K562 (cell line): Measurements from ENCODE around the gene BRWD1. TPM values are rescaled to one million over a fixed set of nuclear protein-coding genes. Genes with fewer than 3 reads are reported as not detected.

Experiments used
- ATF3 ChIP-seq, 2 experiments: fragments of 450-650 bp in 1 of 2; sonication (generic) in 1 of 2; formaldehyde crosslinking in 1 of 2; IDR thresholded peaks in 1 of 2; conservative IDR thresholded peaks in 1 of 2; 2 replicates each; pipeline versions ENCODE4 v1.6.1 to v1.8.1; 2016 to 2023; ENCODE audit warnings: mild to moderate bottlenecking in 2 of 2, moderate library complexity in 2 of 2, inconsistent platforms in 1 of 2, missing genetic modification reagents in 1 of 2
- BRCA1 ChIP-seq, 2 experiments: fragments of 450-650 bp in 1 of 2; sonication (generic) in 1 of 2; formaldehyde crosslinking in 1 of 2; IDR thresholded peaks; 2 replicates each; pipeline versions ENCODE4 v1.5.0 to v1.6.1; 2017 to 2020; ENCODE audit warnings: mild to moderate bottlenecking in 1 of 2, missing genetic modification reagents in 1 of 2
- CEBPB ChIP-seq: fragments of 450-650 bp; IDR thresholded peaks from 2 replicates; pipeline ENCODE4 v1.6.1; 2016; ENCODE audit warnings: missing genetic modification characterization, missing compliant biosample characterization
- CHD7 ChIP-seq: fragments of 200-600 bp; sonication (generic); IDR thresholded peaks from one replicate; pipeline ENCODE4 v1.6.1; 2012; ENCODE audit warnings: mild to moderate bottlenecking, low read depth, low read length, inconsistent platforms
- E4F1 ChIP-seq: fragments of 250-450 bp; sonication (Bioruptor Pico); IDR thresholded peaks from 2 replicates; pipeline ENCODE4 v1.5.0; 2021; ENCODE audit warnings: mild to moderate bottlenecking, borderline replicate concordance
- HMGN3 ChIP-seq: IDR thresholded peaks from 2 replicates; pipeline ENCODE4 v1.6.1; 2011; ENCODE audit warnings: borderline replicate concordance, low read depth, mild to moderate bottlenecking, mixed read lengths, low read length; ENCODE audit not compliant: insufficient read length; ENCODE audit errors: extremely low read depth
- KAT8 ChIP-seq: fragments of 450-650 bp; IDR thresholded peaks from 2 replicates; pipeline ENCODE4 v1.6.1; 2016; ENCODE audit warnings: low read depth, mild to moderate bottlenecking
- MTA1 ChIP-seq: fragments of 450-650 bp; IDR thresholded peaks from 2 replicates; pipeline ENCODE4 v1.6.1; 2017; ENCODE audit warnings: borderline replicate concordance
- RBM22 ChIP-seq: fragments of 200-400 bp; formaldehyde crosslinking; IDR thresholded peaks from 2 replicates; pipeline ENCODE4 v1.6.1; 2018; ENCODE audit warnings: low read length, low read depth; ENCODE audit not compliant: poor library complexity, severe bottlenecking
- SMARCA4 ChIP-seq: fragments of 450-650 bp; IDR thresholded peaks from 2 replicates; pipeline ENCODE4 v1.6.1; 2016
- ZBTB1 ChIP-seq: sonication (generic); formaldehyde crosslinking; IDR thresholded peaks from 2 replicates; pipeline ENCODE4 v1.8.1; 2023; ENCODE audit warnings: missing genetic modification reagents, low read depth, mild to moderate bottlenecking, borderline replicate concordance
- ZNF23 ChIP-seq: fragments of 250-450 bp; sonication (Bioruptor Pico); IDR thresholded peaks from 2 replicates; pipeline ENCODE4 v1.4.0; 2020; ENCODE audit warnings: mild to moderate bottlenecking
- polyA plus RNA-seq, 8 experiments: library from polyadenylated mRNA; depleted of rRNA in 4 of 8; stranded (reverse) in 5 of 8; unstranded in 3 of 8; fragments of >200 nt; fragmentation: Nextera tagmentation in 2 of 8; fragmentation: Illumina TruSeq in 1 of 8; extraction: Ambion mirVana in 2 of 8; extraction: Trizol in 1 of 8; gene quantifications; 2 replicates each; pipeline versions ENCODE4 v1.2.1 to v1.2.3, GENCODE V29; 2011 to 2014; ENCODE audit warnings: inconsistent platforms in 1 of 8, missing spikeins in 1 of 8
- total RNA-seq, 7 experiments: library from RNA; depleted of rRNA in 6 of 7; stranded (reverse); fragments of >200 nt in 6 of 7; fragmentation: Illumina TruSeq in 2 of 7; extraction: Trizol in 2 of 7; gene quantifications; 2 replicates each; pipeline versions ENCODE4 v1.2.1 to v1.2.3, GENCODE V29; 2011 to 2021; ENCODE audit warnings: low replicate concordance in 1 of 7

Gene BRWD1
- total and polyA plus RNA-seq, 9 of the 15 experiments (the other 6 are each of a cell fraction or from before 2014, with no cell fraction given): 10.1 to 60.2 (median 34.1) TPM

GRCh38 chr21:39313571-39314142 is at the start of gene BRWD1 (continued):
- TF ChIP-seq CHD7: no peak
- no peak for TF ChIP-seq E4F1
- no peak for TF ChIP-seq BRCA1 (IDR thresholded peaks at IDR 0.05)
- no peak for TF ChIP-seq BRCA1 (CRISPR knock-in tag; IDR thresholded peaks at IDR 0.05)
- no peak for TF ChIP-seq ZNF23 (CRISPR knock-in tag)
- TF ChIP-seq MTA1: peak; percentile 82; the same call in 1 of the 2 replicates
- TF ChIP-seq KAT8: no peak
- TF ChIP-seq CEBPB: no peak
- peak; percentile 86 for TF ChIP-seq RBM22
- TF ChIP-seq SMARCA4: peak; percentile 54; the same call in 1 of the 2 replicates
- TF ChIP-seq HMGN3: peak; percentile 73
- no peak; the same call in 1 of the 2 replicates for TF ChIP-seq ZBTB1 (CRISPR knock-in tag)
- TF ChIP-seq ATF3 (IDR thresholded peaks at IDR 0.05): peak; percentile 94
- TF ChIP-seq ATF3 (CRISPR knock-in tag; conservative IDR thresholded peaks at IDR 0.05): peak; percentile 68; the same call in 1 of the 2 replicates
